GM19467 (cell line): ENCODE results near the gene DGKI.

Experiments
- ATAC-seq: cut with Tn5 transposase; IDR thresholded peaks from one replicate; pipeline ENCODE4 v1.9.1; 2021; ENCODE audit warnings: mild to moderate bottlenecking, moderate library complexity; ENCODE audit not compliant: unreplicated experiment

The DGKI gene

GRCh38 chr7:137791930-137792329, 54.8 kb downstream of the DGKI start:
- ATAC-seq, result no peak

- no peak for ATAC-seq
Measured at GRCh38 chr7:137790828-137791227, 55.9 kb downstream of the DGKI start.

- no peak for ATAC-seq
Measured at GRCh38 chr7:137789215-137789882, 57.4 kb downstream of the DGKI start.

- ATAC-seq, result no peak
Measured at GRCh38 chr7:137787301-137787976, 59.3 kb downstream of the DGKI start.

GRCh38 chr7:137778511-137778910, 68.3 kb downstream of the DGKI start:
- no peak for ATAC-seq

- ATAC-seq, result no peak
Measured at GRCh38 chr7:137774793-137775201, 72.0 kb downstream of the DGKI start.

GRCh38 chr7:137772748-137773147, 74.0 kb downstream of the DGKI start:
- no peak for ATAC-seq

- ATAC-seq, result no peak
Measured at GRCh38 chr7:137772316-137772715, 74.5 kb downstream of the DGKI start.

- no peak for ATAC-seq
Measured at GRCh38 chr7:137771679-137772078, 75.1 kb downstream of the DGKI start.

GRCh38 chr7:137771273-137771672, 75.5 kb downstream of the DGKI start:
- no peak for ATAC-seq

GRCh38 chr7:137768366-137768765, 78.4 kb downstream of the DGKI start:
- ATAC-seq, result no peak

GRCh38 chr7:137762334-137762733, 84.4 kb downstream of the DGKI start:
- ATAC-seq, result no peak

GRCh38 chr7:137760111-137760510, 86.7 kb downstream of the DGKI start:
- ATAC-seq, result no peak

GRCh38 chr7:137757146-137757925, 89.4 kb downstream of the DGKI start:
- ATAC-seq, result no peak

- no peak for ATAC-seq
Measured at GRCh38 chr7:137755846-137756651, 90.7 kb downstream of the DGKI start.

GRCh38 chr7:137755427-137755826, 91.3 kb downstream of the DGKI start:
- no peak for ATAC-seq

- no peak for ATAC-seq
Measured at GRCh38 chr7:137753948-137754851, 92.6 kb downstream of the DGKI start.

- ATAC-seq, result no peak
Measured at GRCh38 chr7:137753575-137753947, 93.2 kb downstream of the DGKI start.

GRCh38 chr7:137753067-137753466, 93.7 kb downstream of the DGKI start:
- ATAC-seq, result no peak

GRCh38 chr7:137751361-137752009, 95.3 kb downstream of the DGKI start:
- ATAC-seq, result no peak
